ENCODE data around the gene ZNF407.

Gene ZNF407

GRCh38 chr18:74679006-74679678 is 81.5 kb downstream of the ZNF407 start:
- no peak for TF ChIP-seq LEF1 (IDR thresholded peaks at IDR 0.05; ENCODE audit: borderline replicate concordance)
- no peak for TF ChIP-seq CTBP1 (IDR thresholded peaks at IDR 0.05; ENCODE audit: borderline replicate concordance)
- no peak for TF ChIP-seq TARDBP (IDR thresholded peaks at IDR 0.05)
- no peak for TF ChIP-seq ARNT (IDR thresholded peaks at IDR 0.05)
- no peak for TF ChIP-seq BHLHE40 (IDR thresholded peaks at IDR 0.05; ENCODE audit: borderline replicate concordance)
- no peak for TF ChIP-seq SP1 (IDR thresholded peaks at IDR 0.05)
- TF ChIP-seq FOXK2 (IDR thresholded peaks at IDR 0.05): no peak
- TF ChIP-seq SUZ12 (IDR thresholded peaks at IDR 0.05): no peak
- ChIA-PET CTCF (no interaction called here), POLR2A (no interaction called here)
- DNase-seq (ENCODE audit: extremely low spot score): no peak

DNA sequence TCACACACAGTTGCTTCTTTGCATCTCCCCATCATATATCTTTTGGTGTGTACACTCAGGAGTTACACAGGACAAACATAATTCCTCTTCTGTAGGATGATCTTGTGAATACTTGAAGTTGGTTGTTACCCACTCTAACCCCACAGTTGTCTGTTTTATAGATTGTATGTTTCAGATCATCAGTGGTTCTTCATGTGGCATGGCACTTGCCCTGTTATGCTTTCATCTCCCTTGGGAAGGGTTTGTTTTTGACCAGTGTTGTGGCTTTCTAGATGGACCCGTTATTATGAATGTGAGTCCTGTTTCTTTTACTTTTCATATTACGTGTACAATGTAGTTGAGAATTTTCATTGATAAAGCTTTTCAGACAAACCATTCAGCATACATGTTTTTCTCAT is 82.0 kb downstream of the ZNF407 start:
- ChIA-PET CTCF (no interaction called here), POLR2A (no interaction called here)
- DNase-seq (ENCODE audit: extremely low spot score): no peak
- TF ChIP-seq ELF4 (IDR thresholded peaks at IDR 0.05): no peak
- TF ChIP-seq L3MBTL2 (conservative IDR thresholded peaks at IDR 0.05): no peak
- TF ChIP-seq HDGF (IDR thresholded peaks at IDR 0.05; ENCODE audit: borderline replicate concordance): no peak
- TF ChIP-seq ARNT (IDR thresholded peaks at IDR 0.05): no peak
- no peak for TF ChIP-seq BHLHE40 (IDR thresholded peaks at IDR 0.05; ENCODE audit: borderline replicate concordance)
- TF ChIP-seq LEF1 (IDR thresholded peaks at IDR 0.05; ENCODE audit: borderline replicate concordance): no peak

- POLR2A ChIA-PET: no interaction called here
- no peak for DNase-seq (ENCODE audit: extremely low spot score)
These were observed 84.7 kb downstream of the ZNF407 start for GRCh38 chr18:74682141-74682990.

GRCh38 chr18:74682991-74683297 is 85.3 kb downstream of the ZNF407 start:
- DNase-seq (ENCODE audit: extremely low spot score): no peak
- ChIA-PET POLR2A (no interaction called here), CTCF (no interaction called here)
- TF ChIP-seq ARNT (IDR thresholded peaks at IDR 0.05) (no peak), FOXA1 (IDR thresholded peaks at IDR 0.05) (no peak), ZNF384 (IDR thresholded peaks at IDR 0.05) (no peak), HDGF (IDR thresholded peaks at IDR 0.05; ENCODE audit: borderline replicate concordance) (no peak), ELF4 (IDR thresholded peaks at IDR 0.05) (no peak), LEF1 (IDR thresholded peaks at IDR 0.05; ENCODE audit: borderline replicate concordance) (no peak), FOXM1 (IDR thresholded peaks at IDR 0.05; ENCODE audit: borderline replicate concordance) (no peak), L3MBTL2 (conservative IDR thresholded peaks at IDR 0.05) (no peak), NFRKB (IDR thresholded peaks at IDR 0.05) (no peak), CTBP1 (IDR thresholded peaks at IDR 0.05; ENCODE audit: borderline replicate concordance) (no peak), SUZ12 (IDR thresholded peaks at IDR 0.05) (no peak), BHLHE40 (IDR thresholded peaks at IDR 0.05; ENCODE audit: borderline replicate concordance) (no peak), TARDBP (IDR thresholded peaks at IDR 0.05) (no peak), FOXK2 (IDR thresholded peaks at IDR 0.05) (no peak), SP1 (IDR thresholded peaks at IDR 0.05) (no peak)
- TF ChIP-seq, protein P1, sequence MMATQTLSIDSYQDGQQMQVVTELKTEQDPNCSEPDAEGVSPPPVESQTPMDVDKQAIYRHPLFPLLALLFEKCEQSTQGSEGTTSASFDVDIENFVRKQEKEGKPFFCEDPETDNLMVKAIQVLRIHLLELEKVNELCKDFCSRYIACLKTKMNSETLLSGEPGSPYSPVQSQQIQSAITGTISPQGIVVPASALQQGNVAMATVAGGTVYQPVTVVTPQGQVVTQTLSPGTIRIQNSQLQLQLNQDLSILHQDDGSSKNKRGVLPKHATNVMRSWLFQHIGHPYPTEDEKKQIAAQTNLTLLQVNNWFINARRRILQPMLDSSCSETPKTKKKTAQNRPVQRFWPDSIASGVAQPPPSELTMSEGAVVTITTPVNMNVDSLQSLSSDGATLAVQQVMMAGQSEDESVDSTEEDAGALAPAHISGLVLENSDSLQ (IDR thresholded peaks at IDR 0.05): no peak

More at GRCh38 chr18:74682141-74682990, 84.7 kb downstream of the ZNF407 start:
- CTCF ChIA-PET: no interaction called here
- TF ChIP-seq FOXA1 (IDR thresholded peaks at IDR 0.05) (no peak), SUZ12 (IDR thresholded peaks at IDR 0.05) (no peak), ELF4 (IDR thresholded peaks at IDR 0.05) (no peak), L3MBTL2 (conservative IDR thresholded peaks at IDR 0.05) (no peak), ARNT (IDR thresholded peaks at IDR 0.05) (no peak), SP1 (IDR thresholded peaks at IDR 0.05) (no peak)

DNA sequence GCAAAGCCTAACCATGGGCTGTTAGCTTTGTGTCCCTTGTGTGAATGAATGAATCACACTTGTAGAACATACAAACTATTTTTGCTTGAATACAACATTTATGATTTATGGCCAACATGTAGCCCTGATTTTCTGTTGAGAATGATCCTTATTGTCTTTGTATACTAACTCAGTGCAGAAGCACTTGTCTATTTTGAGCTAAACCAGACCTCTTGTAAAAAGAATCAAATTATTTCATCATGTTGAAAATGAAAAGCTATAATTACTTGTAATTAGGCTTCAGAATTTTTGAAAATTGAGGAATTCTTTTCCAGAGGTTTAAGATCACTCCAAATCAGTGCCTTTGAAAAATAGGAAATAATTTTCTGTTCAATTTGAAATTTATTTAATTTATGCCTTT is 85.9 kb downstream of the ZNF407 start:
- TF ChIP-seq L3MBTL2 (conservative IDR thresholded peaks at IDR 0.05) (no peak), LEF1 (IDR thresholded peaks at IDR 0.05; ENCODE audit: borderline replicate concordance) (no peak), CTBP1 (IDR thresholded peaks at IDR 0.05; ENCODE audit: borderline replicate concordance) (no peak), SUZ12 (IDR thresholded peaks at IDR 0.05) (no peak), BHLHE40 (IDR thresholded peaks at IDR 0.05; ENCODE audit: borderline replicate concordance) (no peak), FOXK2 (IDR thresholded peaks at IDR 0.05) (no peak), FOXM1 (IDR thresholded peaks at IDR 0.05; ENCODE audit: borderline replicate concordance) (no peak), NFRKB (IDR thresholded peaks at IDR 0.05) (no peak), TARDBP (IDR thresholded peaks at IDR 0.05) (no peak), ZNF384 (IDR thresholded peaks at IDR 0.05) (no peak), HDGF (IDR thresholded peaks at IDR 0.05; ENCODE audit: borderline replicate concordance) (no peak), FOXA1 (IDR thresholded peaks at IDR 0.05) (no peak), ARNT (IDR thresholded peaks at IDR 0.05) (no peak), SP1 (IDR thresholded peaks at IDR 0.05) (no peak), ELF4 (IDR thresholded peaks at IDR 0.05) (no peak)
- TF ChIP-seq, protein P1 (IDR thresholded peaks at IDR 0.05): no peak
- CTCF ChIA-PET: interaction anchor here (0.6 kb wide), 1 partner anchor 194 kb away, joined by 4 read pairs; no protein-coding TSS in a partner anchor
- DNase-seq (ENCODE audit: extremely low spot score): no peak
- POLR2A ChIA-PET: no interaction called here

- TF ChIP-seq HDGF (IDR thresholded peaks at IDR 0.05; ENCODE audit: borderline replicate concordance) (no peak), ARNT (IDR thresholded peaks at IDR 0.05) (no peak), NFRKB (IDR thresholded peaks at IDR 0.05) (no peak), FOXM1 (IDR thresholded peaks at IDR 0.05; ENCODE audit: borderline replicate concordance) (no peak), BHLHE40 (IDR thresholded peaks at IDR 0.05; ENCODE audit: borderline replicate concordance) (no peak), ZNF384 (IDR thresholded peaks at IDR 0.05) (no peak), FOXK2 (IDR thresholded peaks at IDR 0.05) (no peak), TARDBP (IDR thresholded peaks at IDR 0.05) (no peak), SP1 (IDR thresholded peaks at IDR 0.05) (no peak), CTBP1 (IDR thresholded peaks at IDR 0.05; ENCODE audit: borderline replicate concordance) (no peak), L3MBTL2 (conservative IDR thresholded peaks at IDR 0.05) (no peak), SUZ12 (IDR thresholded peaks at IDR 0.05) (no peak), LEF1 (IDR thresholded peaks at IDR 0.05; ENCODE audit: borderline replicate concordance) (no peak), FOXA1 (IDR thresholded peaks at IDR 0.05) (no peak)
- TF ChIP-seq, protein P1 (IDR thresholded peaks at IDR 0.05): no peak
- DNase-seq (ENCODE audit: extremely low spot score): no peak
- ChIA-PET CTCF (no interaction called here), POLR2A (no interaction called here)
These were observed 91.6 kb downstream of the ZNF407 start for GRCh38 chr18:74689251-74689650.
